PFSK-1 (cell line): ENCODE results near the gene EIF3D.

Source experiments
- POLR2AphosphoS5 ChIP-seq: IDR thresholded peaks from 2 replicates; pipeline ENCODE4 v1.6.1; 2012; ENCODE audit warnings: low read depth, mild to moderate bottlenecking, control low read depth, low read length, moderate library complexity
- TAF1 ChIP-seq: IDR thresholded peaks from 2 replicates; pipeline ENCODE4 v1.6.1; 2012; ENCODE audit warnings: low read length, control low read depth, borderline replicate concordance; ENCODE audit not compliant: insufficient read depth

DNA sequence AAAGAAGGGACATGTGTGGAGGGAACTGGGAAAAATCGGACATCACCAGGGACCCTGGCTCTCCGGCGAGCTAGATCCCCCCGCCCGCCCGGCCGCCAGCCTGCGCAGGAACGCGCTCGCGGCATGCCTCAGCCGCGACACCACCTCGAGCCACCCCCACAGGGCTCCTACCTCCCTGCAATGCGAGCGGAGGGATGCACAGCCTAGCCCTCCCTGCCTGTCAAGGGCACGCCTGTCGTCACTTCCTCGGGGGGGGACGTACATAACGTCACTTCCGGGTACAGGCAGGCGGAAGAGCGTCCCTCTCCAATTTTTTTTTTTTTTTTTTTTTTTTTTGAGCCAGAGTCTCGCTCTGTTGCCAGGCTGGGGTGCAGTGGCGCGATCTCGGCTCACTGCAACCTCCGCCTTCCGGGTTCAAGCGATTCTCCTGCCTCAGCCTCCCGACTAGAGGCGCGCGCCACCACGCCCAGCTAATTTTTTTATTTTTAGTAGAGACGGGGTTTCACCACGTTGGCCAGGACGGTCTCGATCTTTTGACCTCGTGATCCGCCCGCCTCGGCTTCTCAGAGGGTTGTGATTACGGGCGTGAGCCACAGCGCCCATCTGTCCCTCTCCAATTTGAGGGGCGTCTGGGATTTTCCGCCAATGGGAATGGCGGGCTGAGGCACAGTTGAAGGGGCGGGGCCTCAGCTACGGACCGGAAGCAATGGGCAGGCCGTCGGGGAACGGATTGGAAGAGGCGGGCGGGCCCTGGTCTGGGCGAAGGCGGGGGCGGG lies 47.4 kb downstream of the EIF3D start, which contains the start of gene TXN2:
- TF ChIP-seq TAF1 (peak; percentile 86; the same call in 1 of the 2 replicates), POLR2AphosphoS5 (peak; percentile 97)
